GM06990 (cell line): ENCODE measurements around the gene TBX2.

Experiments used
- DNase-seq: peaks from one replicate; pipeline ENCODE4 v3.0.0-alpha.2; 2011; ENCODE audit not compliant: insufficient read length; ENCODE audit errors: extremely low read depth
- H3K27me3 ChIP-seq: replicated peaks from 2 replicates; pipeline ENCODE4 v1.6.0; 2011; ENCODE audit warnings: low read length; ENCODE audit not compliant: control insufficient read depth, insufficient read depth
- H3K36me3 ChIP-seq: 2 replicates; pipeline ENCODE4 v1.5.1; 2011; ENCODE audit warnings: low read length; ENCODE audit not compliant: control insufficient read depth, insufficient read depth
- H3K4me3 ChIP-seq: replicated peaks from 2 replicates; pipeline ENCODE4 v1.5.1; 2011; ENCODE audit warnings: low read depth, mild to moderate bottlenecking, control low read depth, low read length
- CTCF ChIP-seq: IDR thresholded peaks from 2 replicates; pipeline ENCODE4 v1.5.1; 2011; ENCODE audit warnings: low read length, control low read depth, mild to moderate bottlenecking, inconsistent platforms; ENCODE audit not compliant: insufficient read depth, poor library complexity, severe bottlenecking

TBX2 gene

GRCh38 chr17:61381537-61381936, 18.1 kb upstream of the TBX2 start:
- no peak for TF ChIP-seq CTCF
- no peak overlapping the region for H3K4me3 ChIP-seq

GRCh38 chr17:61382796-61383688, 16.6 kb upstream of the TBX2 start:
- no peak for DNase-seq
- H3K36me3 ChIP-seq: no peaks in the 10 kb centered on the region
- TF ChIP-seq CTCF: no peak
- no peaks in the 10 kb centered on the region; the same call in 1 of the 2 replicates for H3K27me3 ChIP-seq
- no peak overlapping the region for H3K4me3 ChIP-seq

More at GRCh38 chr17:61381537-61381936, 18.1 kb upstream of the TBX2 start:
- Histone ChIP-seq H3K27me3 (no peaks in the 10 kb centered on the region; the same call in 1 of the 2 replicates), H3K36me3 (no peaks in the 10 kb centered on the region)
- DNase-seq: no peak

GRCh38 chr17:61383689-61384201, 15.9 kb upstream of the TBX2 start:
- H3K36me3 ChIP-seq: no peaks in the 10 kb centered on the region
- TF ChIP-seq CTCF: no peak
- H3K4me3 ChIP-seq: no peak overlapping the region

GRCh38 chr17:61384354-61384691, 15.3 kb upstream of the TBX2 start:
- no peaks in the 10 kb centered on the region for H3K36me3 ChIP-seq
- DNase-seq: no peak
- TF ChIP-seq CTCF: no peak
- H3K27me3 ChIP-seq: no peaks in the 10 kb centered on the region; the same call in 1 of the 2 replicates
- H3K4me3 ChIP-seq: no peak overlapping the region

More at GRCh38 chr17:61383689-61384201, 15.9 kb upstream of the TBX2 start:
- DNase-seq: no peak
- no peaks in the 10 kb centered on the region; the same call in 1 of the 2 replicates for H3K27me3 ChIP-seq

GRCh38 chr17:61384692-61385576, 14.7 kb upstream of the TBX2 start:
- no peak for TF ChIP-seq CTCF
- H3K27me3 ChIP-seq: no peaks in the 10 kb centered on the region; the same call in 1 of the 2 replicates
- H3K4me3 ChIP-seq: no peak overlapping the region
- no peaks in the 10 kb centered on the region for H3K36me3 ChIP-seq
- DNase-seq: no peak
